ENCODE measurements around the gene RMC1. TPM values are rescaled to one million over a fixed set of nuclear protein-coding genes. Genes with fewer than 3 reads are reported as not detected.

Gene RMC1
- total RNA-seq, 6 experiments from 2014 or later: 17.3 to 19.9 (median 19.4) TPM

- Mint-ChIP-seq H3K9me3 (no peaks in the 10 kb centered on the region), H3K27ac (no peak overlapping the region), H3K27me3 (ENCODE audit: insufficient read depth) (no peaks in the 10 kb centered on the region), H3K4me1 (ENCODE audit: low read depth) (peaks cover 23% of the 10 kb centered on the region), H3K36me3 (ENCODE audit: low read depth) (peaks cover 48% of the 10 kb centered on the region), H3K4me3 (no peak overlapping the region)
- no peak for TF ChIP-seq CTCF (IDR thresholded peaks at IDR 0.05)
- DNase-seq: no peak
Measured at GRCh38 chr18:23572012-23572411, 68.7 kb downstream of the RMC1 start.

DNA sequence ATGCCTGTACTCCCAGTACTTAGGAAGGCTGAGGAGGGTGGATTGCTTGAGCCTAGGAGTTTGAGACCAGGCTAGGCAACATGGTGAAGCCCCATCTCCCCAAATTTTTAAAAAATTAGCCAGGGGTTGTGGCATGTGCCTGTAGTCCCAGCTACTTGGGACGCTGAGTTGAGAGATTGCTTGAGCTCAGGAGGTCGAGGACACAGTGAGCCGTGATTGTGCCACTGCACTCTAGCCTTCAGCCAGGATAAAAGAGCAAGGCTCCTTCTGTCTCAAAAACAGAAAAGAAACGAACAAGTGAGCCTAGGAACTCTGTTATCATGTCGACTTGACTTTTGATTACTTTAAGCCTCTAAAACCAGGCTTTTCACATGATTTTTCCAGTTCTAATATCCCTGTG lies 69.3 kb downstream of the RMC1 start:
- no peak for TF ChIP-seq CTCF (IDR thresholded peaks at IDR 0.05)
- H3K4me3 Mint-ChIP-seq: no peak overlapping the region
- DNase-seq: no peak
- H3K9me3 Mint-ChIP-seq: no peaks in the 10 kb centered on the region
- peaks cover 43% of the 10 kb centered on the region for H3K36me3 Mint-ChIP-seq (ENCODE audit: low read depth)
- peaks cover 23% of the 10 kb centered on the region for H3K4me1 Mint-ChIP-seq (ENCODE audit: low read depth)
- no peaks in the 10 kb centered on the region for H3K27me3 Mint-ChIP-seq (ENCODE audit: insufficient read depth)
- no peak overlapping the region for H3K27ac Mint-ChIP-seq

- H3K27me3 Mint-ChIP-seq (ENCODE audit: insufficient read depth): no peaks in the 10 kb centered on the region
- no peak overlapping the region for H3K4me3 Mint-ChIP-seq
- H3K27ac Mint-ChIP-seq: no peak overlapping the region
- peaks cover 40% of the 10 kb centered on the region for H3K36me3 Mint-ChIP-seq (ENCODE audit: low read depth)
- DNase-seq: no peak
- peaks cover 23% of the 10 kb centered on the region for H3K4me1 Mint-ChIP-seq (ENCODE audit: low read depth)
- no peak for TF ChIP-seq CTCF (IDR thresholded peaks at IDR 0.05)
- no peaks in the 10 kb centered on the region for H3K9me3 Mint-ChIP-seq
Measured at GRCh38 chr18:23573020-23573419, 69.7 kb downstream of the RMC1 start.

GRCh38 chr18:23573626-23574431 lies 70.5 kb downstream of the RMC1 start:
- Mint-ChIP-seq H3K27me3 (ENCODE audit: insufficient read depth) (no peaks in the 10 kb centered on the region), H3K36me3 (ENCODE audit: low read depth) (peaks cover 38% of the 10 kb centered on the region), H3K4me1 (ENCODE audit: low read depth) (peaks cover 29% of the 10 kb centered on the region), H3K9me3 (no peaks in the 10 kb centered on the region; the same call in 1 of the 2 replicates), H3K4me3 (peak overlapping the region; percentile 3; the same call in 1 of the 2 replicates), H3K27ac (peak overlapping the region; percentile 57)
- TF ChIP-seq CTCF (IDR thresholded peaks at IDR 0.05): no peak
- DNase-seq: peak; percentile 55

DNA sequence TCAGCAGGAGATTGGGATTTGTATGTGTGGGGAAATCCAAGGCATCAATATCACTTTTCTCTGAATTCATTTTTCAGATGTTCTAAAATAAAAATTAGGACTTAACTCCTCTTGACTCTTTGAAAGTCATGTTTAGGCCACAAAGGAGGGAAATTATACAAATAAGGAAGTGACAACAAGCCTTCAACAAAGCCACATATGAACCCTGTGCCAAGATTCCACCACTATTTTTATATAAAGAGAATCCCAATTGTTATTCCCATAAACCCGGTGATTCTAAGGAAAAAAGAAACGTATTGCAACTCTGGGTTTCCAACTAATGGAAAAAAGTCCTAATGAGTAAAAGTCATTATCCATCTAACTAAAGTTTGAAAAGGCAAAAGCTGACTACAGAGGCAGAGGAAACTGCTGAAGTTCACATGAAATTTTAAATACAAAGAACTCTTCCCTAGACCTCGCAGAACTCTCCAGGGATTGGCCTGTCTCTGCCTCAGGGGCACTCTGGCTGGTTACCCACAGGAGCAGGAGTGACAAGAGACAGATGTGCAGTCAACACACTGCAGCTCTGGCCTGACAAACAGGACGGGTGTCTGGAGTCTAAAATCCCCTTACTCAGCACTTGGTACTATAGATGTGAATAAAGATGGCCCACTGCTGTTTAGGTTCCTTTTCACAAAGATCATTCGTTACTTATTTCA lies 71.4 kb downstream of the RMC1 start:
- H3K9me3 Mint-ChIP-seq: no peaks in the 10 kb centered on the region; the same call in 1 of the 2 replicates
- peaks cover 38% of the 10 kb centered on the region for H3K4me1 Mint-ChIP-seq (ENCODE audit: low read depth)
- peak overlapping the region; percentile 57 for H3K27ac Mint-ChIP-seq
- no peak overlapping the region for H3K4me3 Mint-ChIP-seq
- H3K36me3 Mint-ChIP-seq (ENCODE audit: low read depth): peaks cover 33% of the 10 kb centered on the region
- DNase-seq: no peak
- TF ChIP-seq CTCF (IDR thresholded peaks at IDR 0.05): no peak
- H3K27me3 Mint-ChIP-seq (ENCODE audit: insufficient read depth): no peaks in the 10 kb centered on the region

All from HFFc6 (cell line).